Natural killer cell treated with Interleukin-12 subunit alpha and Interleukin-12 subunit beta and Interleukin-15 and Interleukin-18, amount 100 ng/mL, for 72 hours (primary cell): ENCODE measurements around the gene RASGRP4. TPM values are rescaled to one million over a fixed set of nuclear protein-coding genes. Genes with fewer than 3 reads are reported as not detected.
A peak's percentile ranks its signal among the peaks of the same experiment; 100 is the strongest.
"Not testable (repeated sequence)": the region's sequence is repeated elsewhere in the genome, so short reads cannot be mapped to it uniquely, and the experiment has no call there.

Experiments used
- ATAC-seq, 2 donors: fragments of 150-1000 bp; cut with Tn5 transposase in 1 of 2; sonication (Bioruptor Pico), chemical (Tn5 transposase) in 1 of 2; 2 replicates each; pipeline ENCODE4 v1.10.0; 2021
- DNase-seq: peaks from one replicate; pipeline ENCODE4 v3.0.0; 2022; ENCODE audit warnings: low spot score
- H3K27ac Mint-ChIP-seq, 2 donors: 1 replicate in 1 of 2; 2 replicates in 1 of 2; pipeline ENCODE4 v1.8.0; 2022; ENCODE audit warnings: mixed read lengths in 2 of 2, mild to moderate bottlenecking in 1 of 2, moderate library complexity in 1 of 2
- H3K27me3 Mint-ChIP-seq, 2 donors: 1 replicate in 1 of 2; 2 replicates in 1 of 2; pipeline ENCODE4 v1.8.0; 2022; ENCODE audit warnings: mixed read lengths in 2 of 2
- H3K36me3 Mint-ChIP-seq: one replicate; pipeline ENCODE4 v1.8.0; 2022; ENCODE audit warnings: mixed read lengths
- H3K4me1 Mint-ChIP-seq, 2 donors: 1 replicate in 1 of 2; 2 replicates in 1 of 2; pipeline ENCODE4 v1.8.0; 2022; ENCODE audit warnings: low read depth in 2 of 2, mixed read lengths in 2 of 2, mild to moderate bottlenecking in 1 of 2
- H3K4me3 Mint-ChIP-seq: one replicate; pipeline ENCODE4 v1.8.0; 2022; ENCODE audit warnings: mixed read lengths
- H3K9me3 Mint-ChIP-seq: 2 replicates; pipeline ENCODE4 v1.8.0; 2022; ENCODE audit warnings: mixed read lengths
- total RNA-seq, 2 donors: library from RNA; stranded (reverse); gene quantifications; one replicate each; pipeline ENCODE4 v1.2.3, GENCODE V29; 2022

The RASGRP4 gene
- total RNA-seq, 2 donors from 2014 or later = 1.9 TPM; not detected in 1

- no peak overlapping the region for H3K4me3 Mint-ChIP-seq
- no peak for DNase-seq
- H3K27ac Mint-ChIP-seq = no peak overlapping the region
These were observed 11.9 kb upstream of the RASGRP4 start for GRCh38 chr19:38437917-38438316.

GRCh38 chr19:38437295-38437694, 11.3 kb upstream of the RASGRP4 start:
- Mint-ChIP-seq H3K4me1 (peaks cover 7 to 10% of the 10 kb centered on the region in 2 donors), H3K4me3 (no peak overlapping the region), H3K9me3 (no peaks in the 10 kb centered on the region), H3K27ac (no peak overlapping the region), H3K27me3 (peaks cover 12 to 15% of the 10 kb centered on the region in 2 donors), H3K36me3 (no peaks in the 10 kb centered on the region)
- ATAC-seq (no peak), DNase-seq (no peak)

More at GRCh38 chr19:38437917-38438316, 11.9 kb upstream of the RASGRP4 start:
- Mint-ChIP-seq H3K27me3 (peaks cover 12 to 15% of the 10 kb centered on the region in 2 donors), H3K4me1 (peaks cover 7 to 10% of the 10 kb centered on the region in 2 donors), H3K36me3 (no peaks in the 10 kb centered on the region), H3K9me3 (no peaks in the 10 kb centered on the region)
- no peak for ATAC-seq

GRCh38 chr19:38434549-38435051, 8.6 kb upstream of the RASGRP4 start:
- peaks cover 9 to 12% of the 10 kb centered on the region in 2 donors for H3K4me1 Mint-ChIP-seq
- DNase-seq = no peak
- no peak for ATAC-seq
- H3K27me3 Mint-ChIP-seq = peaks cover 9 to 12% of the 10 kb centered on the region in 2 donors
- H3K36me3 Mint-ChIP-seq = no peaks in the 10 kb centered on the region
- no peaks in the 10 kb centered on the region for H3K9me3 Mint-ChIP-seq
- peak overlapping the region; percentile 39 for H3K4me3 Mint-ChIP-seq
- no peak overlapping the region for H3K27ac Mint-ChIP-seq

DNA sequence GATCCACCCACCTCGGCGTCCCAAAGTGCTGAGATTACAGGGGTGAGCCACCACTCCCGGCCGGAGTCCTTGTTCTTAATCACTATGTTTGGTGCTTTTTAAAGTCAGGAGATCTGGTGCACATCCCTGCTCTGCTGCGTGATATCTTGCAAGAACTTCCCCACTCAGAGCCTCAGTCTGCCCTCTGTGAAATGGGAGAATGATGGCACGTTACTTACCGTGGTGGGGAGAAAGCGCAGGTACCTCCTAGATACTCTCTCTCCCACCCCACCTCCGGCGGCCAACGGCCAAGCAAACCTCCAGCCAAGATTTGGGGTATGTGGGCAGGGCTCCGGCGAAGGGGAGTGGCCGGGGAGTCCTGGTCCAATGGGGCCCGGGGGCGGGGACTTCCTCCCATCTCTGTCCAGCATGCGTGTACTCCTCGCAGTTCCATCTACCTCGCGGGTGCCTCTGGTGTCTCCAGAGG, 7.3 kb upstream of the RASGRP4 start, which contains the start of gene RYR1:
Gene RYR1, plus strand, starts transcription at position 424 of the 466 bp plus-strand sequence. CDS start 139 bp downstream, outside the sequence.
- Mint-ChIP-seq H3K4me3 (peak within 1 kb of the TSS; percentile 39), H3K9me3 (no peaks in the 10 kb centered on the region), H3K27ac (no peak within 1 kb of the TSS), H3K27me3 (peaks cover 9 to 17% of the 10 kb centered on the region in 2 donors), H3K4me1 (peaks cover 11 to 21% of the 10 kb centered on the region in 2 donors), H3K36me3 (no peaks in the 10 kb centered on the region)
- DNase-seq (no peak), ATAC-seq (peak; percentile 83 to 88)

DNA sequence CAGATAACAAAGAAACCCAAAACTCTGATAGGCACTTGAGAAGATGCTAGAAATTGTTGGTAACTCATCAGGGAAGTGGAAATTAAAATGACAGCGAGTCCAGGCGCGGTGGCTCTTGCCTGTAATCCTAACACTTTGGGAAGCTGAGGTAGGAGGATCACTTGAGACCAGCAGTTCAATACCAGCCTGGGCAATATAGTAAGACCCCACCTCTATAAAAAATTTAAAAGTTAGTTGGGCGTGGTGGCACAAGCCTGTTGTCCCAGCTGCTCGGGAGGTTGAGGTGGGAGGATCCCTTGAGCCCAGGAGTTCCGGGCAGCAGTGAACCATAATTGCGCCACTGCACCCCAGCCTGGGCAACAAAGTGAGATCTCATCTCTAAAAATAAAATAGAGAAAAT, 4.9 kb upstream of the RASGRP4 start:
- no peaks in the 10 kb centered on the region for H3K36me3 Mint-ChIP-seq

DNA sequence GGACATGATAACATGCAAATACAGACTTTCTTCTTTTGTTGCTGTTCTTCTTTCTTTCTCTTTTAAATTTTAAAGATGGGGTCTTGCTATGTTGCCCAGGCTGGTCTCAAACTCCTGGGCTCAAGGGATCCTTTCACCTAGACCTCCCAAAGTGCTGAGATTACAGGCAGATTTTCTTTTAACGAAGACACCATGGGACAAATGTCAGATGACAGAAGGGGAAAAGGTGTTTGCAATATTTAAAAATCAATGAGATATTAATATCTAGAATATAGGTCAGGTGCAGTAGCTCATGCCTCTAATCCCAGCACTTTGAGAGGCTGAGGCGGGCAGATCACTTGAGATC, 3.8 kb upstream of the RASGRP4 start:
- Mint-ChIP-seq H3K27ac (peak overlapping the region; percentile 14 to 77), H3K4me1 (peaks cover 19 to 38% of the 10 kb centered on the region in 2 donors), H3K36me3 (no peaks in the 10 kb centered on the region), H3K27me3 (peaks cover 9 to 18% of the 10 kb centered on the region in 2 donors), H3K9me3 (no peaks in the 10 kb centered on the region), H3K4me3 (no peak overlapping the region)
- ATAC-seq (no peak), DNase-seq (no peak)

More for the DNA sequence above, 4.9 kb upstream of the RASGRP4 start:
- Mint-ChIP-seq H3K9me3 (no peaks in the 10 kb centered on the region), H3K4me3 (no peak overlapping the region), H3K4me1 (peaks cover 19 to 33% of the 10 kb centered on the region in 2 donors), H3K27me3 (peaks cover 9 to 16% of the 10 kb centered on the region in 2 donors), H3K27ac (no peak overlapping the region)
- DNase-seq (no peak), ATAC-seq (no peak)

- DNase-seq (no peak), ATAC-seq (no peak)
- Mint-ChIP-seq H3K4me1 (peaks cover 17 to 35% of the 10 kb centered on the region in 2 donors), H3K36me3 (no peaks in the 10 kb centered on the region), H3K27me3 (peaks cover 5 to 15% of the 10 kb centered on the region in 2 donors), H3K4me3 (no peak overlapping the region), H3K9me3 (no peaks in the 10 kb centered on the region), H3K27ac (peak overlapping the region; percentile 14 to 77)
These were observed 3.2 kb upstream of the RASGRP4 start for GRCh38 chr19:38429055-38429810.

- H3K36me3 Mint-ChIP-seq, H3K9me3 Mint-ChIP-seq, H3K27me3 Mint-ChIP-seq, DNase-seq: not testable (repeated sequence)
- peak; percentile 67 to 87 for ATAC-seq
- Mint-ChIP-seq H3K4me1 (peaks cover 13 to 28% of the 10 kb centered on the region in 2 donors), H3K27ac (peak overlapping the region; percentile 23 to 38), H3K4me3 (peak overlapping the region; percentile 36)
These were observed 1.1 kb upstream of the RASGRP4 start for GRCh38 chr19:38427035-38427677.

- Mint-ChIP-seq H3K27me3 (peaks cover 0 to 9% of the 10 kb centered on the region in 2 donors), H3K4me3 (peak overlapping the region; percentile 51), H3K36me3 (no peaks in the 10 kb centered on the region), H3K9me3 (no peaks in the 10 kb centered on the region), H3K27ac (no peak overlapping the region), H3K4me1 (peaks cover 13 to 28% of the 10 kb centered on the region in 2 donors)
- DNase-seq (no peak), ATAC-seq (no peak)
These were observed 703 bp downstream of the RASGRP4 start for GRCh38 chr19:38425222-38425809.

GRCh38 chr19:38424272-38424671, 1.7 kb downstream of the RASGRP4 start:
- no peak for ATAC-seq
- Mint-ChIP-seq H3K27me3 (peaks cover 0 to 7% of the 10 kb centered on the region in 2 donors), H3K9me3 (no peaks in the 10 kb centered on the region), H3K4me3 (no peak overlapping the region), H3K4me1 (peaks cover 8 to 23% of the 10 kb centered on the region in 2 donors), H3K36me3 (no peaks in the 10 kb centered on the region), H3K27ac (no peak overlapping the region)
- DNase-seq = no peak

DNA sequence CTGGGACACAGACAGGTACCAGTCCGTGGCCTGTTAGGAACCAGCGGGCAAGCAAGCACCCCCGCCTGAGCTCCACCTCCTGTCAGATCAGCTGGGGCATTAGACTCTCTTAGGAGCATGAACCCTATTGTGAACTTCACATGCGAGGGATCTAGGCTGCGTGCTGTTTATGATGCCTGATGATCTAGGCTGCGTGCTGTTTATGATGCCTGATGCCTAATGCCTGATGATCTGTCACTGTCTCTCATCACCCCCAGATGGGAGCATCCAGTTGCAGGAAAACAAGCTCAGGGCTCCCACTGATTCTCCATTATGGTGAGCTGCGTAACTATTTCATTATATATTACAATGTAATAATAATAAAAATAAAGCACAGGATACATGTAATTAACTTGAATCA, 3.6 kb downstream of the RASGRP4 start:
- no peak overlapping the region for H3K27ac Mint-ChIP-seq
- no peaks in the 10 kb centered on the region for H3K9me3 Mint-ChIP-seq
- H3K4me1 Mint-ChIP-seq = peaks cover 14 to 19% of the 10 kb centered on the region in 2 donors
- H3K27me3 Mint-ChIP-seq = peaks cover 0 to 4% of the 10 kb centered on the region in 2 donors
- H3K4me3 Mint-ChIP-seq = no peak overlapping the region
- DNase-seq = no peak
- H3K36me3 Mint-ChIP-seq = no peaks in the 10 kb centered on the region
- no peak for ATAC-seq

DNA sequence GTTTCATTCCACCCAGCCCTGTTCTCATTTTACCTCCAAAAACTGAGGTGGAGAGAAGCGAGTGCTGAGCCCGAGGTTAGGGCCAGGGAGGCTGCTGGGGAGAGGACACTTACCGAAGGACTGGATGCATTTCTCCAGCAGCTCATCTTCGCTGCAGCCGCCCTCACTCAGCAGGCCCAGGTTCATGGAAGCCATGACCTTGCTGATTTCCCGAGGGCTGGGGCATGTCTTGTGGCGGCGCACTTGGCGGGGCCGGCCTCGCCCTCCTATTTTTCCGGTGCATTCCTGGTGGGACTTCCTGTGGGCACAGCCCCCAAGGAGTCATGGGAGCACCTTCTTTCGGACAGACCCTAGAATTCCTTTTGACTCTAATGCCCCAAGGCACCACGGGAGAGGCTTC, 4.2 kb downstream of the RASGRP4 start:
- no peaks in the 10 kb centered on the region for H3K9me3 Mint-ChIP-seq
- ATAC-seq (no peak), DNase-seq (no peak)
- peaks cover 20 to 24% of the 10 kb centered on the region in 2 donors for H3K4me1 Mint-ChIP-seq
- no peak overlapping the region for H3K4me3 Mint-ChIP-seq
- no peak overlapping the region for H3K27ac Mint-ChIP-seq
- H3K36me3 Mint-ChIP-seq = no peaks in the 10 kb centered on the region
- H3K27me3 Mint-ChIP-seq = peaks cover 0 to 4% of the 10 kb centered on the region in 2 donors

DNA sequence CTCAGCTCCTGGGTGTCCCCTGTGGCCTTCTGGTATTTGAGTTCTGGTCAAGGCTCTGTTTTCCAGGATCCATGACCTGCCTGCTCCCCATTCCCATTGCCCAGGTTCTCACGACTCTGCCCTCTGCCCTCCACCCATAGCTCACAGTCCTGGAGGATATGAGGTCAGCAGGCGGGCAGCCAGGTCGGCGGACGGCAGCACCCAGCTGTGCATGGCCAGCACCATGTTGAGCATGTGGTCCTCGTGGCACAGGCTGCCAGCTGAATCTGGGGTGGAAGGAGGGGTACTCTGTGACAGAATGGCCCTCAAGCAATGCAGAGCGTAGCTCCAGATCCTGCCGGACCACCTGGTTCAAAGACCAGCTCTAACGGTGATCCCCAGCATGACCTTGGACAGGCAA, 5.1 kb downstream of the RASGRP4 start:
- H3K36me3 Mint-ChIP-seq = no peaks in the 10 kb centered on the region
- no peak for ATAC-seq

More for the DNA sequence above, 5.1 kb downstream of the RASGRP4 start:
- Mint-ChIP-seq H3K27ac (no peak overlapping the region), H3K4me1 (peaks cover 18% of the 10 kb centered on the region in 2 donors), H3K9me3 (no peaks in the 10 kb centered on the region), H3K27me3 (peaks cover 0 to 2% of the 10 kb centered on the region in 2 donors), H3K4me3 (no peak overlapping the region)
- DNase-seq = no peak
